ENCODE measurements around the gene HAUS2. TPM values are rescaled to one million over a fixed set of nuclear protein-coding genes. Genes with fewer than 3 reads are reported as not detected.
A peak's percentile ranks its signal among the peaks of the same experiment; 100 is the strongest.

Gene HAUS2
- total and polyA plus RNA-seq, 10 of the 15 experiments (the other 5 are each of a cell fraction or from before 2014, with no cell fraction given): 28.7 to 59.3 (median 40.6) TPM

GRCh38 chr15:42549741-42550392, 1.2 kb downstream of the HAUS2 start:
- no peaks in the 10 kb centered on the region for H3K27me3 ChIP-seq (replicated peaks in 1 of 2; ENCODE audit: control insufficient read depth in 2 of 2, insufficient read depth in 2 of 2, low read length in 1 of 2)
- H3K9ac ChIP-seq (ENCODE audit: control insufficient read depth, insufficient read depth, low read length): peak overlapping the region; percentile 86
- H4K20me1 ChIP-seq (ENCODE audit: control insufficient read depth, insufficient read depth): no peaks in the 10 kb centered on the region
- SMC1A ChIA-PET (ENCODE audit: uncharacterized antibody, unreplicated experiment): interaction anchor here (1.0 to 5.4 kb wide), 5 partner anchors 11 to 58 kb away, joined by 4 to 45 read pairs (median 4); no protein-coding TSS in a partner anchor
- no peaks in the 10 kb centered on the region for H3K9me3 ChIP-seq (replicated peaks; ENCODE audit: control insufficient read depth, insufficient read depth, low read length)
- H3K79me2 ChIP-seq (ENCODE audit: control insufficient read depth, insufficient read depth, low read length): peaks cover 69% of the 10 kb centered on the region
- peaks cover 0 to 7% of the 10 kb centered on the region in 2 experiments; a peak in 1 of 4 replicates for H3K36me3 ChIP-seq (ENCODE audit: control insufficient read depth in 2 of 2, insufficient read depth in 2 of 2, low read length in 1 of 2)
- TF ChIP-seq NRF1 (conservative IDR thresholded peaks at IDR 0.05; ENCODE audit: low read depth, low read length): no peak
- no peak for TF ChIP-seq RAD51 (IDR thresholded peaks at IDR 0.05)
- TF ChIP-seq TCF12 (IDR thresholded peaks at IDR 0.05; ENCODE audit: low read depth, low read length): no peak
- TF ChIP-seq BMI1 (IDR thresholded peaks at IDR 0.05; ENCODE audit: borderline replicate concordance): no peak
- no peak for TF ChIP-seq HDAC2 (IDR thresholded peaks at IDR 0.05)
- TF ChIP-seq SMAD5 (IDR thresholded peaks at IDR 0.05; ENCODE audit: low read depth): no peak
- peak; percentile 51; the same call in 1 of the 2 replicates for TF ChIP-seq MLLT1 (IDR thresholded peaks at IDR 0.05)
- TF ChIP-seq CREB1 (IDR thresholded peaks at IDR 0.05; ENCODE audit: low read depth): no peak
- H3K4me3 ChIP-seq: peak overlapping the region; percentile 76
- no peak overlapping the region for H2AFZ ChIP-seq (ENCODE audit: control insufficient read depth, low read depth, low read length)
- WGBS (ENCODE audit: insufficient coverage, insufficient replicate concordance, low lambda C conversion rate, missing lambda C conversion rate): 48% methylated on average over 12 of the region's 12 CpGs
- RAD21 ChIA-PET (ENCODE audit: unreplicated experiment): interaction anchor here (0.8 to 2.7 kb wide), 3 partner anchors 25 to 100 kb away, joined by 5 to 9 read pairs (median 5); partner anchors contain the start of genes SNAP23 and STARD9
- in situ Hi-C loops (cut with MboI): no loop called here
- ATAC-seq (no peak), DNase-seq (ENCODE audit: low read depth, low spot score) (no peak), FAIRE-seq (no peak)
- no TSS peak for BruUV-seq (replicated peaks)
- intact Hi-C loops (cut with micrococcal nuclease; ENCODE audit: unreplicated experiment): loop anchor here (2.0 kb wide), 1 partner anchor 101 kb away; no protein-coding TSS in a partner anchor
- CTCF ChIA-PET: interaction anchor here (0.6 to 1.1 kb wide), 2 partner anchors 70 to 101 kb away, joined by 3 read pairs; no protein-coding TSS in a partner anchor
- POLR2A ChIA-PET: interaction anchor here (1.4 to 1.8 kb wide), 3 partner anchors 26 to 96 kb away, joined by 6 to 10 read pairs (median 8); partner anchors contain the start of gene STARD9
- no peaks in the 10 kb centered on the region; the same call in 1 of the 2 replicates for H3K4me1 ChIP-seq (ENCODE audit: control insufficient read depth, insufficient read depth, low read length)
- peak overlapping the region; percentile 77 for H3K4me2 ChIP-seq (ENCODE audit: control insufficient read depth, insufficient read depth)
- H3K27ac ChIP-seq (ENCODE audit: control insufficient read depth, insufficient read depth): peak overlapping the region; percentile 38
